ENCODE data around the gene ARL4A. TPM values are rescaled to one million over a fixed set of nuclear protein-coding genes. Genes with fewer than 3 reads are reported as not detected.
A peak's percentile ranks its signal among the peaks of the same experiment; 100 is the strongest.

Gene ARL4A
- total and polyA plus RNA-seq, 9 of the 15 experiments (the other 6 are each of a cell fraction or from before 2014, with no cell fraction given) = 118 to 688 (median 172) TPM

GRCh38 chr7:12692479-12693259 lies 5.2 kb downstream of the ARL4A start (continued):
- TF ChIP-seq NR0B1 (IDR thresholded peaks at IDR 0.05; ENCODE audit: partially characterized antibody) (no peak), ZBTB9 (CRISPR knock-in tag; IDR thresholded peaks at IDR 0.05) (no peak), DMBX1 (CRISPR knock-in tag; IDR thresholded peaks at IDR 0.05; ENCODE audit: borderline replicate concordance) (no peak), ELF4 (CRISPR knock-in tag; IDR thresholded peaks at IDR 0.05) (0 out of 2 replicates have a peak, but pooled peaks have one; percentile 35), MXI1 (IDR thresholded peaks at IDR 0.05; ENCODE audit: low read depth, low read length) (no peak), CBFA2T3 (IDR thresholded peaks at IDR 0.05) (peak; percentile 51), GATA2 (CRISPR knock-in tag; IDR thresholded peaks at IDR 0.05) (peak; percentile 96), JUNB (CRISPR knock-in tag; conservative IDR thresholded peaks at IDR 0.05) (no peak), FOXA1 (IDR thresholded peaks at IDR 0.05; ENCODE audit: borderline replicate concordance) (no peak), ZNF589 (CRISPR knock-in tag; IDR thresholded peaks at IDR 0.05; ENCODE audit: low read depth) (no peak), ZHX1 (conservative IDR thresholded peaks at IDR 0.05; ENCODE audit: low read length) (no peak), THRAP3 (IDR thresholded peaks at IDR 0.05; ENCODE audit: borderline replicate concordance) (no peak), FOXK2 (conservative IDR thresholded peaks at IDR 0.05 in 1 of 2, IDR thresholded peaks at IDR 0.05 in 1 of 2; ENCODE audit: low read depth in 2 of 2) (no peak; a peak in 1 of 4 replicates), POLR2B (IDR thresholded peaks at IDR 0.05; ENCODE audit: low read depth, partially characterized antibody) (peak; percentile 74), KDM5B (IDR thresholded peaks at IDR 0.05; ENCODE audit: insufficient replicate concordance, low read depth, low read length) (peak; percentile 16), KAT2B (IDR thresholded peaks at IDR 0.05; ENCODE audit: low read depth, low read length) (no peak), NR3C1 (CRISPR knock-in tag; IDR thresholded peaks at IDR 0.05) (no peak), E2F4 (CRISPR knock-in tag; IDR thresholded peaks at IDR 0.05; ENCODE audit: low read depth) (no peak)
